C4-2B (cell line): ENCODE data around the gene IQCM.

Experiments
- H3K27ac ChIP-seq: fragments of 450-650 bp; 2 replicates; pipeline ENCODE4 v1.5.1; 2017
- ZFX ChIP-seq: fragments of 450-650 bp; IDR thresholded peaks from 2 replicates; pipeline ENCODE4 v1.6.1; 2017
- TF ChIP-seq, protein P1 (sequence below): fragments of 450-650 bp; conservative IDR thresholded peaks from 2 replicates; pipeline ENCODE4 v1.5.1; 2017; ENCODE audit warnings: mild to moderate bottlenecking

The IQCM gene

DNA sequence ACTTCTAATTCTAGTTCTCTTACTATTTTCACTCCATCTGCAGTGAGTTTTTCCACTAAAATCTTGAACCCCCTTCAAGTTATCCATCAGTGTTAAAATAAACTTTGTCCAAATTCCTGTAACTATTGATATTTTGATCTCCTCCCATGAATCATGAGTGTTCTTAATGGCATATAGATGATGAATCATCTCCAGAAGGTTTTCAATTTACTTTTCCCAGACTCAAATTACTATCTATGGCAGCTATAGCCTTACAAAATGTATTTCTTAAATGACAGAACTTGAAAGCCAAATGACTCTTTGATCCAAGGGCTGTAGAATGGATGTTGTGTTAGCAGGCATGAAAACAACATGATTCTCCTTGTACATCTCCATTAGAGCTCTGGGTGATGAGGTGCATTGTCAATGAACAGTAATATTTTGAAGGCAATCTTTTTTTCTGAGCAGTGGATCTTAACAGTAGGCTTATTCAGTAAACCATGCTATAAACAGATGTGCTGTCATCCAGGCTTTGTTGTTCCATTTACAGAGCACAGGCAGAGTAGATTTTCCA lies 16.1 kb upstream of the IQCM start:
- H3K27ac ChIP-seq, result no peak overlapping the region
- no peak for TF ChIP-seq ZFX
- TF ChIP-seq, protein P1, sequence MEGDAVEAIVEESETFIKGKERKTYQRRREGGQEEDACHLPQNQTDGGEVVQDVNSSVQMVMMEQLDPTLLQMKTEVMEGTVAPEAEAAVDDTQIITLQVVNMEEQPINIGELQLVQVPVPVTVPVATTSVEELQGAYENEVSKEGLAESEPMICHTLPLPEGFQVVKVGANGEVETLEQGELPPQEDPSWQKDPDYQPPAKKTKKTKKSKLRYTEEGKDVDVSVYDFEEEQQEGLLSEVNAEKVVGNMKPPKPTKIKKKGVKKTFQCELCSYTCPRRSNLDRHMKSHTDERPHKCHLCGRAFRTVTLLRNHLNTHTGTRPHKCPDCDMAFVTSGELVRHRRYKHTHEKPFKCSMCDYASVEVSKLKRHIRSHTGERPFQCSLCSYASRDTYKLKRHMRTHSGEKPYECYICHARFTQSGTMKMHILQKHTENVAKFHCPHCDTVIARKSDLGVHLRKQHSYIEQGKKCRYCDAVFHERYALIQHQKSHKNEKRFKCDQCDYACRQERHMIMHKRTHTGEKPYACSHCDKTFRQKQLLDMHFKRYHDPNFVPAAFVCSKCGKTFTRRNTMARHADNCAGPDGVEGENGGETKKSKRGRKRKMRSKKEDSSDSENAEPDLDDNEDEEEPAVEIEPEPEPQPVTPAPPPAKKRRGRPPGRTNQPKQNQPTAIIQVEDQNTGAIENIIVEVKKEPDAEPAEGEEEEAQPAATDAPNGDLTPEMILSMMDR, result no peak

GRCh38 chr4:149830823-149831222 lies 15.2 kb upstream of the IQCM start:
- no peak for TF ChIP-seq ZFX
- TF ChIP-seq, protein P1, result no peak
- no peak overlapping the region for H3K27ac ChIP-seq

GRCh38 chr4:149825336-149825735 lies 9.7 kb upstream of the IQCM start:
- no peak for TF ChIP-seq ZFX
- TF ChIP-seq, protein P1, result no peak
- H3K27ac ChIP-seq, result no peak overlapping the region

DNA sequence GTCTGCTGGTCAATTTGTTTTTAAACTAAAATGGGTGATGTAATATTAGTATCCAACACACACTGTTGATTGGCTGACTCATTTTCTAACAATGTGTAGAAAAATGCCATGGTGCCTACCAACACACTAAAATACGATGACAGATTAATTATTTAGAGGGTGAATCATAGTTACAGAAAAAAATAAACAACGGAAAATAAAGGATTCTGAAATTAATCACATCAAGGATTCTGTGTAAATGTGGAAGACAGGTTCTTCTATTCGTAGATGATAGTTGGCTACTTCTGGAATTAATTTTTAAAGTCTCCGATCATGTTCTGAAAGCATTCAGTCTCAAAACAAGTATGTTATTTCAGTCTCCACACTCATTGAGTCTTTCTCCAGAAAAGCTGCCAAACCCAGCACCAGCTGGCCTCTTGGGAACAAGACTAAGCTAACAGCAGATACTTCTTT lies 8.2 kb upstream of the IQCM start:
- TF ChIP-seq, protein P1, result no peak
- TF ChIP-seq ZFX, result no peak
- no peak overlapping the region for H3K27ac ChIP-seq

GRCh38 chr4:149801416-149801815 lies 14.2 kb downstream of the IQCM start:
- TF ChIP-seq, protein P1, result no peak
- no peak for TF ChIP-seq ZFX
- no peak overlapping the region for H3K27ac ChIP-seq

GRCh38 chr4:149799546-149799945 lies 16.1 kb downstream of the IQCM start:
- TF ChIP-seq, protein P1, result no peak
- no peak for TF ChIP-seq ZFX

DNA sequence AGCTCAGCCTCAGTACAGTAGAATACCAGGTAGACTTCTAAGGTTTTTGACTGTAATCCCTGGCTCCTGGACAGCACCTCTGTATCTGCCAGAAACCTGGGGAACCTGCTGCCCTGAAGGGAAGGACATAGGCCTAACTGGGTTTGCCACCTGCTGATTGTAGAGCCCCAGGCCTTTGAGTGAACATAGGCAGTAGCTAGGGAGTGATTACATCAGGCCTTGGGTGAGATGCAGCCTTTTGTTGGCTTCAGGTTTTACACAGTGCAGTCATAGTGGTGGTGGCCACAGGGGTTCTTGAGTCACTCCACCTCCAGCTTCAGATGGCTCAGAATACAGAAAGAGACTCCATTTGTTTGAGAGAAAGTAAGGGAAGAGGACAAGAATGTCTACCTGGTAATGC lies 19.3 kb downstream of the IQCM start:
- TF ChIP-seq ZFX, result no peak
- TF ChIP-seq, protein P1, result no peak
- H3K27ac ChIP-seq, result no peak overlapping the region

More at GRCh38 chr4:149799546-149799945, 16.1 kb downstream of the IQCM start:
- H3K27ac ChIP-seq, result no peak overlapping the region
